ENCODE results near the gene ZFP36L2. TPM values are rescaled to one million over a fixed set of nuclear protein-coding genes. Genes with fewer than 3 reads are reported as not detected.

ZFP36L2 gene
- total and polyA plus RNA-seq, 10 of the 15 experiments (the other 5 are each of a cell fraction or from before 2014, with no cell fraction given): 4.3 to 64.9 (median 19.5) TPM

DNA sequence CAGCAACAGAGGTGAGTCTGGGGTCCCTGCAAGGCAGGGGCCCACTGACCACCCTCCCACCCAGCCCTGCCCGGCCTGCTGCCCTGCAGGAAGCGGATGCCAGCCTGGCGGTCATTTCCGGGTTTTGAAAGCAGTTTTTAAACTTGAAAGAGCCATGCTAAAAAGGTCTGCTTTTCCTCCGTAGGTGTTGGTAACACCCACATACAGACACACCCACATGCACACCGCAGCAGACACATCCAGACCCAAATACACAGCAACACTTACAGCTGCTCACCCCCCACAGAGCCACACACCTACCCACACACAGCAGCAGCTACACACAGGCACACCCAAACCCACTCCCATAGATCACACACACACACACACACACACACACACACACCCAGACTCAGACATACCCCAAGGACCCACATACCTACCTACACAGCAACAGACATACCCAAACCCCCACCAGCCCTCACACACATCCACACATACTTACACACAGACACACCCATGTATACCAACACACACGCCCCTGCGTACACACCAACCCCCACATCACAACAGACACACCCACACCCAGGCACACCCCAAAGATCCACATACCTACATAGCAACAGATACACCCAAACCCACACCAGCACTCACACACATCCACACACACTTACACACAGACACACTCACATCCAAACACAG is 7.6 kb downstream of the ZFP36L2 start:
- H3K4me2 ChIP-seq (ENCODE audit: control insufficient read depth, insufficient read depth): peak overlapping the region; percentile 99
- ChIA-PET RAD21 (ENCODE audit: unreplicated experiment) (interaction anchor here (0.8 to 5.2 kb wide), 14 partner anchors 9 to 266 kb away, joined by 3 to 46 read pairs (median 5); partner anchors contain the start of gene ZFP36L2), POLR2A (interaction anchor here (0.9 to 2.5 kb wide), 10 partner anchors 10 to 183 kb away, joined by 3 to 14 read pairs (median 5); no protein-coding TSS in a partner anchor), SMC1A (ENCODE audit: uncharacterized antibody, unreplicated experiment) (interaction anchor here (0.7 to 11.4 kb wide), 10 partner anchors 9 to 265 kb away, joined by 3 to 147 read pairs (median 6); partner anchors contain the start of gene ZFP36L2), CTCF (interaction anchor here (0.8 to 2.6 kb wide), 12 partner anchors 10 to 262 kb away, joined by 3 to 9 read pairs (median 4); no protein-coding TSS in a partner anchor)
- BruUV-seq (replicated peaks): no TSS peak
- H3K9ac ChIP-seq (ENCODE audit: control insufficient read depth, insufficient read depth, low read length): peak overlapping the region; percentile 82
- intact Hi-C loops (cut with micrococcal nuclease; ENCODE audit: unreplicated experiment) (loop anchor here (1.0 kb wide), 1 partner anchor 45 kb away; no protein-coding TSS in a partner anchor), in situ Hi-C loops (cut with MboI) (no loop called here)
- peaks cover 35% of the 10 kb centered on the region for H3K79me2 ChIP-seq (ENCODE audit: control insufficient read depth, insufficient read depth, low read length)
- H3K27me3 ChIP-seq (replicated peaks in 1 of 2; ENCODE audit: control insufficient read depth in 2 of 2, insufficient read depth in 2 of 2, low read length in 1 of 2): no peaks in the 10 kb centered on the region
- peak overlapping the region; percentile 81 for H3K4me3 ChIP-seq
- no peaks in the 10 kb centered on the region for H3K9me3 ChIP-seq (replicated peaks; ENCODE audit: control insufficient read depth, insufficient read depth, low read length)
- peak; percentile 55 for ATAC-seq
- H2AFZ ChIP-seq (ENCODE audit: control insufficient read depth, low read depth, low read length): peak overlapping the region; percentile 89
- peaks cover 31% of the 10 kb centered on the region for H3K4me1 ChIP-seq (ENCODE audit: control insufficient read depth, insufficient read depth, low read length)
- WGBS (ENCODE audit: insufficient coverage, insufficient replicate concordance, low lambda C conversion rate, missing lambda C conversion rate): 0% methylated on average over 8 of the region's 8 CpGs
- peak overlapping the region; percentile 88 for H3K27ac ChIP-seq (ENCODE audit: control insufficient read depth, insufficient read depth)
- no peak for DNase-seq (ENCODE audit: low read depth, low spot score)
- H3K36me3 ChIP-seq (ENCODE audit: control insufficient read depth in 2 of 2, insufficient read depth in 2 of 2, low read length in 1 of 2): no peaks in the 10 kb centered on the region; a peak in 1 of 4 replicates
- no peak for FAIRE-seq
- H4K20me1 ChIP-seq (ENCODE audit: control insufficient read depth, insufficient read depth): no peaks in the 10 kb centered on the region
- TF ChIP-seq ATF7 (IDR thresholded peaks at IDR 0.05; ENCODE audit: low read depth): peak; percentile 84
- TF ChIP-seq SREBF2 (IDR thresholded peaks at IDR 0.05; ENCODE audit: low read length): no peak
- no peak for TF ChIP-seq CBX3 (IDR thresholded peaks at IDR 0.05; ENCODE audit: borderline replicate concordance, low read depth)
- no peak for TF ChIP-seq SPI1 (IDR thresholded peaks at IDR 0.05; ENCODE audit: borderline replicate concordance, insufficient read depth, low read depth, low read length)
- TF ChIP-seq, protein P1, sequence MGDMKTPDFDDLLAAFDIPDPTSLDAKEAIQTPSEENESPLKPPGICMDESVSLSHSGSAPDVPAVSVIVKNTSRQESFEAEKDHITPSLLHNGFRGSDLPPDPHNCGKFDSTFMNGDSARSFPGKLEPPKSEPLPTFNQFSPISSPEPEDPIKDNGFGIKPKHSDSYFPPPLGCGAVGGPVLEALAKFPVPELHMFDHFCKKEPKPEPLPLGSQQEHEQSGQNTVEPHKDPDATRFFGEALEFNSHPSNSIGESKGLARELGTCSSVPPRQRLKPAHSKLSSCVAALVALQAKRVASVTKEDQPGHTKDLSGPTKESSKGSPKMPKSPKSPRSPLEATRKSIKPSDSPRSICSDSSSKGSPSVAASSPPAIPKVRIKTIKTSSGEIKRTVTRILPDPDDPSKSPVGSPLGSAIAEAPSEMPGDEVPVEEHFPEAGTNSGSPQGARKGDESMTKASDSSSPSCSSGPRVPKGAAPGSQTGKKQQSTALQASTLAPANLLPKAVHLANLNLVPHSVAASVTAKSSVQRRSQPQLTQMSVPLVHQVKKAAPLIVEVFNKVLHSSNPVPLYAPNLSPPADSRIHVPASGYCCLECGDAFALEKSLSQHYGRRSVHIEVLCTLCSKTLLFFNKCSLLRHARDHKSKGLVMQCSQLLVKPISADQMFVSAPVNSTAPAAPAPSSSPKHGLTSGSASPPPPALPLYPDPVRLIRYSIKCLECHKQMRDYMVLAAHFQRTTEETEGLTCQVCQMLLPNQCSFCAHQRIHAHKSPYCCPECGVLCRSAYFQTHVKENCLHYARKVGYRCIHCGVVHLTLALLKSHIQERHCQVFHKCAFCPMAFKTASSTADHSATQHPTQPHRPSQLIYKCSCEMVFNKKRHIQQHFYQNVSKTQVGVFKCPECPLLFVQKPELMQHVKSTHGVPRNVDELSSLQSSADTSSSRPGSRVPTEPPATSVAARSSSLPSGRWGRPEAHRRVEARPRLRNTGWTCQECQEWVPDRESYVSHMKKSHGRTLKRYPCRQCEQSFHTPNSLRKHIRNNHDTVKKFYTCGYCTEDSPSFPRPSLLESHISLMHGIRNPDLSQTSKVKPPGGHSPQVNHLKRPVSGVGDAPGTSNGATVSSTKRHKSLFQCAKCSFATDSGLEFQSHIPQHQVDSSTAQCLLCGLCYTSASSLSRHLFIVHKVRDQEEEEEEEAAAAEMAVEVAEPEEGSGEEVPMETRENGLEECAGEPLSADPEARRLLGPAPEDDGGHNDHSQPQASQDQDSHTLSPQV (IDR thresholded peaks at IDR 0.05): no peak
- peak; percentile 55 for TF ChIP-seq NR2C1 (IDR thresholded peaks at IDR 0.05)
- TF ChIP-seq, protein P2, sequence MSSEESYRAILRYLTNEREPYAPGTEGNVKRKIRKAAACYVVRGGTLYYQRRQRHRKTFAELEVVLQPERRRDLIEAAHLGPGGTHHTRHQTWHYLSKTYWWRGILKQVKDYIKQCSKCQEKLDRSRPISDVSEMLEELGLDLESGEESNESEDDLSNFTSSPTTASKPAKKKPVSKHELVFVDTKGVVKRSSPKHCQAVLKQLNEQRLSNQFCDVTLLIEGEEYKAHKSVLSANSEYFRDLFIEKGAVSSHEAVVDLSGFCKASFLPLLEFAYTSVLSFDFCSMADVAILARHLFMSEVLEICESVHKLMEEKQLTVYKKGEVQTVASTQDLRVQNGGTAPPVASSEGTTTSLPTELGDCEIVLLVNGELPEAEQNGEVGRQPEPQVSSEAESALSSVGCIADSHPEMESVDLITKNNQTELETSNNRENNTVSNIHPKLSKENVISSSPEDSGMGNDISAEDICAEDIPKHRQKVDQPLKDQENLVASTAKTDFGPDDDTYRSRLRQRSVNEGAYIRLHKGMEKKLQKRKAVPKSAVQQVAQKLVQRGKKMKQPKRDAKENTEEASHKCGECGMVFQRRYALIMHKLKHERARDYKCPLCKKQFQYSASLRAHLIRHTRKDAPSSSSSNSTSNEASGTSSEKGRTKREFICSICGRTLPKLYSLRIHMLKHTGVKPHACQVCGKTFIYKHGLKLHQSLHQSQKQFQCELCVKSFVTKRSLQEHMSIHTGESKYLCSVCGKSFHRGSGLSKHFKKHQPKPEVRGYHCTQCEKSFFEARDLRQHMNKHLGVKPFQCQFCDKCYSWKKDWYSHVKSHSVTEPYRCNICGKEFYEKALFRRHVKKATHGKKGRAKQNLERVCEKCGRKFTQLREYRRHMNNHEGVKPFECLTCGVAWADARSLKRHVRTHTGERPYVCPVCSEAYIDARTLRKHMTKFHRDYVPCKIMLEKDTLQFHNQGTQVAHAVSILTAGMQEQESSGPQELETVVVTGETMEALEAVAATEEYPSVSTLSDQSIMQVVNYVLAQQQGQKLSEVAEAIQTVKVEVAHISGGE (CRISPR knock-in tag; IDR thresholded peaks at IDR 0.05): no peak
- TF ChIP-seq TCF12 (IDR thresholded peaks at IDR 0.05; ENCODE audit: low read depth, low read length): 0 out of 2 replicates have a peak, but pooled peaks have one; percentile 41
- TF ChIP-seq MYC (IDR thresholded peaks at IDR 0.05; ENCODE audit: insufficient read depth, insufficient read length, insufficient replicate concordance, low read length, severe bottlenecking): no peak
- TF ChIP-seq, protein P3, sequence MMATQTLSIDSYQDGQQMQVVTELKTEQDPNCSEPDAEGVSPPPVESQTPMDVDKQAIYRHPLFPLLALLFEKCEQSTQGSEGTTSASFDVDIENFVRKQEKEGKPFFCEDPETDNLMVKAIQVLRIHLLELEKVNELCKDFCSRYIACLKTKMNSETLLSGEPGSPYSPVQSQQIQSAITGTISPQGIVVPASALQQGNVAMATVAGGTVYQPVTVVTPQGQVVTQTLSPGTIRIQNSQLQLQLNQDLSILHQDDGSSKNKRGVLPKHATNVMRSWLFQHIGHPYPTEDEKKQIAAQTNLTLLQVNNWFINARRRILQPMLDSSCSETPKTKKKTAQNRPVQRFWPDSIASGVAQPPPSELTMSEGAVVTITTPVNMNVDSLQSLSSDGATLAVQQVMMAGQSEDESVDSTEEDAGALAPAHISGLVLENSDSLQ (IDR thresholded peaks at IDR 0.05): peak; percentile 7; the same call in 1 of the 2 replicates
- TF ChIP-seq, protein P4, sequence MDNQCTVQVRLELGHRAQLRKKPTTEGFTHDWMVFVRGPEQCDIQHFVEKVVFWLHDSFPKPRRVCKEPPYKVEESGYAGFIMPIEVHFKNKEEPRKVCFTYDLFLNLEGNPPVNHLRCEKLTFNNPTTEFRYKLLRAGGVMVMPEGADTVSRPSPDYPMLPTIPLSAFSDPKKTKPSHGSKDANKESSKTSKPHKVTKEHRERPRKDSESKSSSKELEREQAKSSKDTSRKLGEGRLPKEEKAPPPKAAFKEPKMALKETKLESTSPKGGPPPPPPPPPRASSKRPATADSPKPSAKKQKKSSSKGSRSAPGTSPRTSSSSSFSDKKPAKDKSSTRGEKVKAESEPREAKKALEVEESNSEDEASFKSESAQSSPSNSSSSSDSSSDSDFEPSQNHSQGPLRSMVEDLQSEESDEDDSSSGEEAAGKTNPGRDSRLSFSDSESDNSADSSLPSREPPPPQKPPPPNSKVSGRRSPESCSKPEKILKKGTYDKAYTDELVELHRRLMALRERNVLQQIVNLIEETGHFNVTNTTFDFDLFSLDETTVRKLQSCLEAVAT (IDR thresholded peaks at IDR 0.05): peak; percentile 91
- TF ChIP-seq MTA2 (IDR thresholded peaks at IDR 0.05; ENCODE audit: low read depth): peak; percentile 51; the same call in 1 of the 2 replicates
